HG03432 (cell line): ENCODE measurements around the gene KIR2DL1.
"Not testable (repeated sequence)": the region's sequence is repeated elsewhere in the genome, so short reads cannot be mapped to it uniquely, and the experiment has no call there.

Source experiments
- ATAC-seq: cut with Tn5 transposase; IDR thresholded peaks from one replicate; pipeline ENCODE4 v1.9.1; 2021; ENCODE audit warnings: mild to moderate bottlenecking, moderate library complexity; ENCODE audit not compliant: unreplicated experiment

The KIR2DL1 gene

DNA sequence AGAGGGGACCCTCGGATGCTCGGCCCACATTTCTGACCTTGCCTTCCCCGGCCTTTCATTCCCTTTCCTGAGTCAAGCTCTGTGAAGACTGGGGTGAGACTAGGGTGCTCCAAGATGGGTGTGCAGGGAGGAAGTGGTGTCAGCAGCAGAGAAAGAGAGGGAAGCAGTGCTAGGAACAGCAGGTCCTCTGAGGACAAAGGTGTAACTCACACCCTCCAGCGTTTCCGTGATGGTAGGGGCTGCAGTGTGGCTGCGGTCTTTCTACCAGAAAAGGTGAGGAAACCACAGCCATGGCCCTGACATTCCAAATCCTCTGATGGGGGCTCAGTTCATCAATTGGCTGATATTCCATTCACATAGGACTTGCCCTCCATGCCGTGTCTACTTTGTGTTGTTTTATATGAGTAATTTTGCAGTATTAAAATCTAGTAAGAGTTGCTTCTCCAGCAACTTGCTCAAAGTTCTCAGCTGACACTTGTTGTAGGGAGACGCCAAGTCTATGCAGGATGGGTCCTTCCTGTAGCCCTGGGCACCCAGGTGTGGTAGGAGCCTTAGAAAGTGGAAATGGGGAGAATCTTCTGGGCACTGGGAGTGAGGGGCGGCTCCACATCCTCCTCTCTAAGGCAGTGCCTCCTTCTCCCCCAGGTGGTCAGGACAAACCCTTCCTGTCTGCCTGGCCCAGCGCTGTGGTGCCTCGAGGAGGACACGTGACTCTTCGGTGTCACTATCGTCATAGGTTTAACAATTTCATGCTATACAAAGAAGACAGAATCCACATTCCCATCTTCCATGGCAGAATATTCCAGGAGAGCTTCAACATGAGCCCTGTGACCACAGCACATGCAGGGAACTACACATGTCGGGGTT, 48.3 kb downstream of the KIR2DL1 start:
- no peak for ATAC-seq

DNA sequence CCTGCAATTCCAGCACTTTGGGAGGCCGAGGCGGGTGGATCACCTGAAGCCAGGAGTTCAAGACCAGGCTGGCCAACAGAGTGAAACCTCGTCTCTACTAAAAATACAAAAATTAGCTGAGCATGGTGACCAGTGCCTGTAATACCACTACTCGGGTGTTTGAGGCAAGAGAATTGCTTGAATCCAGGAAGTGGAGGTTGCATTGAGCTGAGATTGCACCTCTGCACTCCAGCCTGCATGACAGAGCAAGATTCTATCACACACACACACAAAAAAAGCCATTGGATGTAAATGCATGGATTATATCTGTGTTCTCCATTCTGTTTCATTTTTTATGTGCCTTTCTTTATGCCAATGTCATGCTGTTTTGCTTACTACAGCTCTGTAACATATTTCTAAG, 54.8 kb downstream of the KIR2DL1 start:
- ATAC-seq, result not testable (repeated sequence)

GRCh38 chr19:54825326-54825725, 55.7 kb downstream of the KIR2DL1 start:
- ATAC-seq, result not testable (repeated sequence)

DNA sequence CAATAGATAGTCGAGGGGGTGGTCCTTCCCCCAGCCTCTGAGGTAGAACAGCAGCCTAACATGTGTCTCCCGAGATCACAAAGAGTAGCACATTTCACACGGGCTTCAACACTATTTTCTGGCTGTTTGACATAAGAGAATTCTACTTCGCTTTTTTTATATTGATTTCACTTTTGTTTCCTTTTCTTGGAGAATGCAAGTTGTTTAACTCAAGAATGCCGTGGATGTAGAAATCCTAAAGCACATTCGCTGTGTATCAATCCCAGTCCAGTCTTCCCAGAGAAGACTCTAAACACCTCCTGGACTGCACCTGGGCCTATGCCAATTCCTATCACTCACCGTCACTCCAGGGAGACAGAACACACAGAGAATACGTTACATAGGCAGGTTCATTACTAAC, 58.5 kb downstream of the KIR2DL1 start:
- not testable (repeated sequence) for ATAC-seq

DNA sequence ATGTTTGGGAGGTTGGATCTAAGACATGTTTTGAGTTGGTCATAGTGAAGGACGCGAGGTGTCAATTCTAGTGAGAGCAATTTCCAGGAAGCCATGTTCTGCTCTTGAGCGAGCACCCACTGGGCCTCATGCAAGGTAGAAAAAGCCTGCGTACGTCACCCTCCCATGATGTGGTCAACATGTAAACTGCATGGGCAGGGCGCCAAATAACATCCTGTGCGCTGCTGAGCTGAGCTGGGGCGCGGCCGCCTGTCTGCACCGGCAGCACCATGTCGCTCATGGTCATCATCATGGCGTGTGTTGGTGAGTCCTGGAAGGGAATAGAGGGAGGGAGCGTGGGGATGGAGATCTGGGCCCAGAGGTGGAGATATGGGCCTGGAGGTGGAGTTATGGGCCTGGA, 62.9 kb downstream of the KIR2DL1 start, which contains the start of gene KIR2DS4:
Gene KIR2DS4, plus strand, starts transcription at position 181 of the 400 bp plus-strand sequence.
- ATAC-seq, result not testable (repeated sequence)
